Hematopoietic multipotent progenitor cell treated with erythropoietin and hydrocortisone succinate and interleukin-3 and kit ligand, for 15 days (in vitro differentiated cells): ENCODE measurements around the gene CDK11A.
A peak's percentile ranks its signal among the peaks of the same experiment; 100 is the strongest.
"Not testable (repeated sequence)": the region's sequence is repeated elsewhere in the genome, so short reads cannot be mapped to it uniquely, and the experiment has no call there.

Source experiments
- DNase-seq: peaks from one replicate; pipeline ENCODE4 v3.0.0-alpha.2; 2015; ENCODE audit warnings: low spot score

The CDK11A gene

GRCh38 chr1:1726088-1726487 is 1.9 kb upstream of the CDK11A start:
- DNase-seq = not testable (repeated sequence)

DNA sequence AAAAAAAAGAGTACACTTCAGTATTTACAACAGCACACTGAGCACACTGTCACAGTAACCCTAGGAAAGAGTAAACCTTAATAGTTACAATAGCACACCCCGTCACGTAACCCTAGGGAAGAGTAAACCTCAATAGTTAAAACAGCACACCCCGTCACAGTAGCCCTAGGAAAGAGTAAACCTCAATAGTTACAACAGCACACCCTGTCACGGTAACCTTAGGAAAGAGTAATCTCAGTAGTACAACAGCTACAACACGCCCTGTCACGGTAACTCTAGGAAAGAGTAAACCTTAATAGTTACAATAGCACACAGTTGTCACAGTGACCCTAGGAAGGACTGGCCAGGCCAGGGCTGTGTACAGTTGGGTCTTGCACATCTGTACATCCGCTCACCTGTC is 3.0 kb downstream of the CDK11A start:
- no peak for DNase-seq

DNA sequence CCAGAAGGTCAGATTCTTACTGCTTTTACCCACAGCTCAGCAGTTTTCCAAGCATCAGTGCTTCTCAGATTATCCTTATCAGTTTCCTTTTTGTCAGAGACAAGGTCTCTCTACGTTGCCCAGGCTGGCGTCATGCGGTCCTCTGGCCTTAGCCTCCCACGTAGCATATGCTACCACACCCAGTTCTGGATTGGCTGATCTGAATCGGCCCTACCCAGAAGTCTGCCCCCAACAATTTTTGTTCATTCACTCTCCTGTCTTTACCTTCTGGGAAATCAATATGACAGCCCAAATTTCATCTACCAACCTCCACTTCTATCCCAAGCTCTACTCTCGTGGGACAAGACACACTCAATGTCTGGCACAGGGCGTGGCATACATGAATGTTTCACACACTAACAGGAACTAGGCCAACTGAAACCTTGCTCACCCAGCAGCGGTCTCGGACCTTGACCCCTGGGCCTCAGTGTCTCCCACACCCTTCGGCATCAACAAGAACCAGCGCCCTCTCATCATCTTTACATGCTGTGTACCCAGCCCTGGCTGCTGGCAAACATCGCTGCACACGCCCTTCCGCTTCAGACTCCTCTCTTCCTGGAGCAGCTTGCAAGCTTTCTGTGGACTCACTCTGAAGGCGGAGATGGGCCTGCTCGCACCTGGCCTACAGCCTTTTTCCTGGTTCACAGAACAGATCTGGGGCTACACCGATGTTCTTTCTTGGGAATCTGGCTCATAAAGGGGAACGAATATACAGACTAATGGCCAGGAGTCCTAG is 8.9 kb downstream of the CDK11A start:
- peak; percentile 78 for DNase-seq

DNA sequence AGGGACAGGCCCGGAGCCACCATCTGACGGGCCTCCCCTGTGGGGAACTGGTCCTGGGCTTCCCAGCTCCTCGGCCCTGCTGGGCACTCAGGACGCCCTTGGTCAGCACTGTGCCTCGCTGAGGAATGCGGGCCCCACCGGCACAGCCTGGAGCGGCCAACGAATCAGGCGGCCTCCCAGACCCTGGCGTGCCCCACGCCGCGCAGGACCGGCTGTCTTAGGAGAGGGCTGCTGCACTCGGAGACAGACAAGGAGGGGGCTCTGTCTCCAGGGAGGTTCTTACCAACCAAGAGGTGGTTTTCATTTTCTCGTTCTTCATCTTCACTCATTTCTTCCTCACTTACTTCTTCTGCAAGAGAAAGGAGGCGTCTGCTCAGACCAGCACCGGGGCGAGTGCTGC is 16.3 kb downstream of the CDK11A start:
- DNase-seq = not testable (repeated sequence)

GRCh38 chr1:1707241-1707640 is 16.9 kb downstream of the CDK11A start:
- not testable (repeated sequence) for DNase-seq

- DNase-seq = not testable (repeated sequence)
Measured at GRCh38 chr1:1705623-1706022, 18.5 kb downstream of the CDK11A start.

DNA sequence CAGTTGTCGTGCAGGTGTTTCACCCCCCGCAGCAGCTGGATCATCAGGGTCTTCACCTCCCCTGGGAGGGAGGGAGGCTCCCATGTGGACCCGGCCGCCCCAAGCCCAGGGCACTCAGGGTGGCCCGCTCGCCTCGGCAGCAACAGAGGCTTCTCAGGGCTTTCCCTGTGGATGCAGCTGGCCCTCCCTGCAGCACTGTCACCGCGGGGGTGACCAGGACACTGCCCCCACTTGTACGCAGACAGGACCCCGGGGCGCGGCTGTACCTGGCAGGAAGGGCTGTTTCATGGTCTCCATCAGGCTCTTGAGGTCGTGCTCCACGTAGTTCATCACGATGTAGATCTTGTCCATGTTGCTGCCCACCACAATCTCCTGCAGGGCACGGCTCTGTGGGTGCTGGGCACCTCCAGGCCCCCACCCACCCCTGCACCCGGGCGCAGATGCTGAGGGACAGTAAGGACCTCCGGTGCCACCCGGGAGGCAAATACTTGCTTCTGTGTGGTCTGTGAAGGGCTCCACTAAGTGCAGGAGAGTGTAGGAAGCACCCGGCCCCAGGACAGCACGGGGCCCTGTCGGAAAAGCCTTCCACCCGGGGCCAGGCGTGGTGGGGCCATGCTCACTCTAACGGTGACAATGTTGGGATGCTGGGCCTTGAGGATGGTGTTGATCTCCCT is 19.7 kb downstream of the CDK11A start:
- DNase-seq = not testable (repeated sequence)

DNA sequence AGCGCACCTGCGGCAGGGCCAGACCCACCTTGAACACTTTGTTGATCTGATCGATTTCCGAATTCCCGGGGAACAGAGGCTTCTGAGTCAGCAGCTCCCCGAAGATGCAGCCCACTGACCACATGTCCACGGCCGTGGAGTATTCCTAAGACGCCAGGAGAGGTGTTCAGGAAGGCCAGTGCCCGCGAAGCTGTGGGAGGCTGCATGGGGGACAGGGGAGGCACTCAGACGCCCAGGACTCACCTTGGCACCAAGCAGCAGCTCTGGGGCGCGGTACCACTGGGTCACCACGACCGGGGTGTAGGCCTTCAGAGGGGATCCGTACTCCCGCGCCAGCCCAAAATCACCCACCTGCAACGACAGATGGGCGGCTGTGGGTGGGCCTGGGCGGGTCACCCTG is 20.4 kb downstream of the CDK11A start:
- DNase-seq = no peak

- DNase-seq = not testable (repeated sequence)
Measured at GRCh38 chr1:1702506-1702905, 21.7 kb downstream of the CDK11A start.

GRCh38 chr1:1700557-1700956 is 23.6 kb downstream of the CDK11A start:
- not testable (repeated sequence) for DNase-seq

- not testable (repeated sequence) for DNase-seq
Measured at GRCh38 chr1:1700067-1700466, 24.1 kb downstream of the CDK11A start.

DNA sequence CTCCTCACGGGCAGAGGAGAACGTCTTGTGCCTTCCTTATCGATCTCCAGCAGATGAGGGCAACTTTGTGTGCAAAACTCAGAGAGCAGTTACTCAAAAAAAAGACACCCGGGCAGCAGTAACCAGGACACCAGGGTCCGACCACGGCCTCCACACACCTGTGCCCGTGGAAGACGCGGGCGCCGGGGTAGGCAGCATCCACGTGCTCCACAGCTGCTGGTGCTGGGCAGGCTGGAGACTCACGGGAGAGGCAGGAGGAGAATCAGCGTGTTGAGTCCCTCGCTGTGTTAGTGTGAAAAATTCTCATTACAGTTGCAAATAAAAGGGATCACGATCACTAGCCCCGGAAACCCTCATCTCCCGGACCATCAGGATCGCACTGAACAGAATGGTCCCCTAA is 25.1 kb downstream of the CDK11A start:
- DNase-seq = not testable (repeated sequence)

GRCh38 chr1:1697358-1698183 is 26.6 kb downstream of the CDK11A start:
- not testable (repeated sequence) for DNase-seq

- not testable (repeated sequence) for DNase-seq
Measured at GRCh38 chr1:1696431-1697357, 27.5 kb downstream of the CDK11A start.

DNA sequence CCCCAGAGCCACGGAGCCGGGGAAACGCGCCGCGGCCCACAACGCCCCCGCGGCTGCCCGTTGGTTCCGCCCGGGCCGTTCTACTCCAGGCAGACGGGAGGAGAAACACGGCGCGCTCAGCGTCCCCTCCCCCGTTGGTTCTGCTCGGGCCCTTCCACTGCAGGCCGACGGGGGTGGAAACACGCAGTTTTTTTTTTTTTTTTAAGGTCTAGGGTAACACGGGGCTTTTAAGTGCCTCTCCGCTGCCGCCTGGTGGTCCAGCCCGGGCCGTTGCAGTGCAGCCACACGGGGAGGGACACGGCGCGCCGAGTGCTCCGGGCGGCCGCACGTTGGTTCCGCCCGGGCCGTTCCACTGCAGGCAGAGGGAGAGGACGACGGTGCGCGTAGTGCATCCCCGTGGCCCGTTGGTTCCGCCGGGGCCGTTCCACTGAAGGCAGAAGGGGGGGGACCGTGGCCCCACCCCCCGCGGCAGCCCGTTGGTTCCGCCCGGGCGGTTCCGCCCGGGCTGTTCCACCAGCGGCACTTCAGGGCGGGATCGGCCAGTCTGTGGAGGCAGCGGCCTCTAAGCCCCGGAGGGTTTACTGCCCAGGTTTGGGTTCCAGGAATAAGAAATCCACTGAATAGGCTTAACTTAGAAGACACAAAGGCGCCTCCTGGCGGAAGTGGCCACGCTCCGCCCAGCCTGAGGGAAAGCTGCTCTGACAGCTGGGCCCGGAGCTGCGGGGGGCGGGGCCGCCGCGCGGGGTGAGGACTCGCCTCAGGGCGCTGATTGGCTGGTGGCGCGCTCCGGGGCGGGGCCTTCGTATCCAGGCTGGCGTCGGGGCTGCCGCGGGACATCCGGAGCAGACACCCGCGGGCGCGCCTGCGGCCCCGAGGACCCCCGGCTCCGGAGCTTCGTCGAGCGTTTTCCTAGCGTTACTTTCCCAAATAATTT is 31.2 kb downstream of the CDK11A start, which contains the start of gene SLC35E2B:
SLC35E2B (minus strand) TSS at position 82 of the 934 bp plus-strand sequence. CDS start 16,096 bp downstream, outside the sequence.
- DNase-seq = peak; percentile 94

- DNase-seq = peak; percentile 77
Measured at GRCh38 chr1:1692324-1692713, 31.8 kb downstream of the CDK11A start.

DNA sequence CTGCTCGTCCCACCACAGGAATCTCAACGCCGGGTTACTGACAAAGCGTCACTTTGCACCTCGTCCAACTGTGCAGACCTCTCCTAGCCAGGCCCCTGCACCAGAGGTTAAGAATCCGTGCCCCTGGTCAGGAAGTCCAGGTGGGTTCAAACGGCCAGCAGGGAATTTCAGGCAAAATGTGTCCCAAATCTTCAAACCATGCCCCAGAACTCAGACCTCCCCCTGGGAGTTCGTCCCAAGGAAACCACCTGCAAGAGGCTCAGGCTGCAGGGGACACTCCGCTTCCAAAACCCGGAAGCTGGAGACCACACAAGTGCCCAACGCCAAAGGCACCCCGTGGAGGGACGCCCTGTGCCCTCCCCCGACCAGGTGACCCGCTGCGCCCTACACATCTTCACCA is 32.7 kb downstream of the CDK11A start:
- not testable (repeated sequence) for DNase-seq

GRCh38 chr1:1689526-1689925 is 34.6 kb downstream of the CDK11A start:
- DNase-seq = not testable (repeated sequence)

DNA sequence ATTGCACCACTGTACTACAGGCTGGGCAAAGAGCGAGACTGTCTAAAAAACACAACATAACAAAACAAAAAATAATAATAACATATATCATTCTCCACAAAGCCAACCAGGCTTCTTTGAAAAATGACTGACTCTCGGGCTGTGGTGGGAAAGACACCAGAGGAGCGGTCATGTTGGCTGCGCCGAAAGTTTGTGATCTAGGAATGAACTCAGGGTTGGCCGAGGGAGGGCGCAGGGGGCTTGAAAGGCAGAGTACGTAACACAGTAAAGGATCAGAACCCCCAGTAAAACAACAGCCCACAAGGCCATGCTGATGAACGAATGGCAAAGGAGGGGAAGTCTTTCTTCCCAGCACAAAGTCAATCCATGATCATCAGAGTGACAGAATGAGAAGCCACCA is 36.3 kb downstream of the CDK11A start:
- no peak for DNase-seq

- DNase-seq = no peak
Measured at GRCh38 chr1:1684031-1684681, 40.0 kb downstream of the CDK11A start.
